Lung (tissue), 12 donors: ENCODE data around the gene ADAMTS9. TPM values are rescaled to one million over a fixed set of nuclear protein-coding genes. Genes with fewer than 3 reads are reported as not detected.

Experiments
- ATAC-seq: fragments of 200-7000 bp; cut with Tn5 transposase; one replicate; pipeline ENCODE4 v1.9.1; 2020; ENCODE audit warnings: moderate number of reproducible peaks; ENCODE audit not compliant: insufficient read depth, low FRiP score
- DNase-seq, 3 donors: peaks; one replicate each; pipeline ENCODE4 v3.0.0-alpha.2; 2013 to 2017
- H3K27ac ChIP-seq, 2 donors: one replicate each; pipeline ENCODE4 v1.5.1; 2013; ENCODE audit warnings: mild to moderate bottlenecking in 2 of 2, moderate library complexity in 2 of 2, control low read depth in 1 of 2, inconsistent platforms in 1 of 2, low read depth in 1 of 2, low read length in 1 of 2
- H3K27me3 ChIP-seq, 3 donors: one replicate each; pipeline ENCODE4 v1.5.1; 2013; ENCODE audit warnings: low read length in 2 of 3; ENCODE audit not compliant: control insufficient read depth in 3 of 3, insufficient read depth in 3 of 3
- H3K36me3 ChIP-seq, 4 donors: one replicate each; pipeline ENCODE4 v1.5.1; 2013; ENCODE audit warnings: low read length in 4 of 4, mild to moderate bottlenecking in 1 of 4, moderate library complexity in 1 of 4; ENCODE audit not compliant: control insufficient read depth in 4 of 4, insufficient read depth in 4 of 4
- H3K4me1 ChIP-seq, 5 donors: one replicate each; pipeline ENCODE4 v1.5.1; 2013; ENCODE audit warnings: low read length in 5 of 5, mild to moderate bottlenecking in 2 of 5, moderate library complexity in 1 of 5; ENCODE audit not compliant: control insufficient read depth in 5 of 5, insufficient read depth in 5 of 5
- H3K4me3 ChIP-seq: one replicate; pipeline ENCODE4 v1.5.1; 2013; ENCODE audit warnings: mild to moderate bottlenecking, control low read depth, moderate library complexity
- H3K9ac ChIP-seq, 2 donors: one replicate each; pipeline ENCODE4 v1.5.1; 2013; ENCODE audit warnings: low read length in 2 of 2, control low read depth in 1 of 2; ENCODE audit not compliant: insufficient read depth in 1 of 2
- H3K9me3 ChIP-seq, 4 donors: one replicate each; pipeline ENCODE4 v1.5.1; 2013; ENCODE audit warnings: low read length in 3 of 4, mild to moderate bottlenecking in 1 of 4, moderate library complexity in 1 of 4; ENCODE audit not compliant: control insufficient read depth in 4 of 4, insufficient read depth in 3 of 4
- WGBS, 2 donors: extraction: QIAGEN DNeasy Blood & Tissue Kit; methylation state at CpG; one replicate each; pipeline ENCODE4 v1.1.7; 2013; 5-methylcytosine and 5-hydroxymethylcytosine counted together
- polyA plus RNA-seq, 2 donors: library from polyadenylated mRNA; stranded (reverse); fragments of 200-250 nt; gene quantifications; one replicate each; pipeline ENCODE4 v1.2.1, GENCODE V29; 2013
- total RNA-seq, 2 donors: library from RNA; depleted of rRNA in 1 of 2; stranded (reverse); fragments of >200 nt in 1 of 2; gene quantifications; one replicate each; pipeline ENCODE4 v1.2.1, GENCODE V29; 2014 to 2021
- TF ChIP-seq, protein P1 (sequence below): IDR thresholded peaks from 2 replicates; pipeline ENCODE4 v1.5.1; 2012; ENCODE audit warnings: mild to moderate bottlenecking; ENCODE audit errors: control extremely low read depth, extremely low read depth
- donor health status: control.
- donor health status: control.
- donor health status: Bipolar disorder and iron deficiency.
- donor health status: healthy.
- donor health status: DM: yes; HTN: yes; CAD: no.

The ADAMTS9 gene
- total and polyA plus RNA-seq, 4 donors, result 29.9 to 75.6 (median 42.9) TPM

DNA sequence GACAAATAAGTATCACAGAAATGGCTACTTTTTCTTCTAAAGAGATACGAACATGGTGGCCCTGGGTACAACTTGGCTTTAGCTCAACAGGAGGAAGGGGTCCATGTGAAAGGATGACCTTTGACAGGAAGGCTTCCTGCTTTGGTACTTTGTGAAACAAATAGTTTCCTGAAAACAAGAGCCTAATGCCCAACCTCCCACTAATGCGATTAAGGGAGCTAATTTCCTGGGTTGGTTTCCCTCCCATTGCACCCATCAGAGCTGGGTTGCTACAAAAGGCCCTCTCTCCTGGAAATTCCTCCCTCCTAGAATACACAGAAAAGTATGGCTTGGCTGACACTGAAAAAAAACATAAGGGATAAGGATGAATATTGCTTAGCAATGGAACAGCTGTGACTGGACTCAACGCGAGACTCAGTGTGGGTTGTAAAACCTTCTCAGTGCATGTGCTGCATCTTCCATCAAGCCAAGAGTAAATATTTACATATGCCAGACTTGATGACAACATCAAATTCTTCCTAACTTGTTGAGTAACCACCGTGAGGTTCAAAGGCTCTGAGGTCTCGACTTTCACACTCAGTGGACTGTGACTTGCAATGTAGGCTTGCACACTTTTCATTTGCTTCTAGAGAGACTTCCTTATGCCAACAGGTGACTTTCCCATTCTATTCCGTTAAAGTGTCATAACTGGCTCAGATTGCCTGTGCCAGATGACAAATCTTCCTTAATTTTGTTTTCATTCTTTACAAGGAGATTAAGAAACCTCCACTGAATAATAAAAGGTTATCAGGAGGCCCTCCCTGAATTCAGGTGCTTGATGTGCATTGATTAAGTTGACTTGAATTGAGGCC, 60.1 kb downstream of the ADAMTS9 start:
- Histone ChIP-seq H3K27me3 (no peaks in the 10 kb centered on the region), H3K9ac (no peak overlapping the region), H3K4me3 (no peak overlapping the region), H3K4me1 (no peaks in the 10 kb centered on the region), H3K36me3 (peaks cover 15 to 66% (median 19%) of the 10 kb centered on the region in 4 donors), H3K27ac (no peak overlapping the region), H3K9me3 (peaks cover 0 to 4% (median 0%) of the 10 kb centered on the region in 4 donors)
- DNase-seq, result peak in 2 of 3 donors; percentile 21 to 26
- TF ChIP-seq, protein P1, sequence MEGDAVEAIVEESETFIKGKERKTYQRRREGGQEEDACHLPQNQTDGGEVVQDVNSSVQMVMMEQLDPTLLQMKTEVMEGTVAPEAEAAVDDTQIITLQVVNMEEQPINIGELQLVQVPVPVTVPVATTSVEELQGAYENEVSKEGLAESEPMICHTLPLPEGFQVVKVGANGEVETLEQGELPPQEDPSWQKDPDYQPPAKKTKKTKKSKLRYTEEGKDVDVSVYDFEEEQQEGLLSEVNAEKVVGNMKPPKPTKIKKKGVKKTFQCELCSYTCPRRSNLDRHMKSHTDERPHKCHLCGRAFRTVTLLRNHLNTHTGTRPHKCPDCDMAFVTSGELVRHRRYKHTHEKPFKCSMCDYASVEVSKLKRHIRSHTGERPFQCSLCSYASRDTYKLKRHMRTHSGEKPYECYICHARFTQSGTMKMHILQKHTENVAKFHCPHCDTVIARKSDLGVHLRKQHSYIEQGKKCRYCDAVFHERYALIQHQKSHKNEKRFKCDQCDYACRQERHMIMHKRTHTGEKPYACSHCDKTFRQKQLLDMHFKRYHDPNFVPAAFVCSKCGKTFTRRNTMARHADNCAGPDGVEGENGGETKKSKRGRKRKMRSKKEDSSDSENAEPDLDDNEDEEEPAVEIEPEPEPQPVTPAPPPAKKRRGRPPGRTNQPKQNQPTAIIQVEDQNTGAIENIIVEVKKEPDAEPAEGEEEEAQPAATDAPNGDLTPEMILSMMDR, result no peak
- peak; percentile 39 for ATAC-seq
- WGBS, 2 donors, result 53 to 73% methylated on average over 7 of the region's 7 CpGs

DNA sequence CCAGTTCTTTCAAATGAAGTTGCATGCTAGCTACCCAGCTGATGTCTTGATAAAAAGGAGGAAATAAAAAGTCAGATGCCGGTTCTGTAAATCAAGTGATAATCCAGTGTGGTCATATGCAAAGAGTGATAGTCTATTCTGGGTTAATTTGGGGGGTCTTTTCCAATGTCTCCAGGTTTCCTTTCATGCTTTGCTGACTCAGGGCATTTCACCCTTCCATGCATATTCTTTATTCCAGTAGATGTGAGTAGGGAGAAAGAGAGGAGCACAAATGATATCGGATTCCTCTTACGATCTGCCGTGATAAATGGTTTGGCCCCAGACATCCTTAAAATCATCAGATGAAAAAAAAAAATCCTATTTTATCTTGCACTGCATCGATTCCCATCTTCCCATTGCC, 60.8 kb downstream of the ADAMTS9 start:
- TF ChIP-seq, protein P1, result no peak
- Histone ChIP-seq H3K4me3 (no peak overlapping the region), H3K4me1 (no peaks in the 10 kb centered on the region), H3K9me3 (peaks cover 0 to 4% (median 0%) of the 10 kb centered on the region in 4 donors), H3K27ac (no peak overlapping the region), H3K27me3 (no peaks in the 10 kb centered on the region), H3K9ac (no peak overlapping the region), H3K36me3 (peaks cover 11 to 66% (median 19%) of the 10 kb centered on the region in 4 donors)
- 86 to 88% methylated on average over 5 of the region's 5 CpGs for WGBS, 2 donors
- ATAC-seq (no peak), DNase-seq (no peak)

DNA sequence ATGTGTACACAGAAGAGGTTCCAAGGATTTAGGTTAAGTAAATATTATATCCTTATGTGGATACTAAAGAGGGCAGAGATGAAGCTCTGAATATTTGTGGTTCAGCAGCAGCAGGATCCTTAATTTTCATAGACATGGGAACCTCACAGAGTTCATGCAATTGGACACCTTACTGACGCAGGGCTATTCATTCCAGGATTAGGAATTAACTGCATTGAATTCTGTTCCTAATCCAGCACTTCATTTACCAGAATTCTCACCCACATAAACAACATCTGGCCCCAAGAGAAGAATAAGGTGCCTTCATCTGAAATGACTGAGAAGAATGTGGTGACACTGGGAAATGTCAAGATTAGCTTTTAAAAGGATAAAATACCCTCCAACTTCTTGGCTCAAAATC, 62.4 kb downstream of the ADAMTS9 start:
- Histone ChIP-seq H3K4me3 (no peak overlapping the region), H3K9ac (no peak overlapping the region), H3K9me3 (peaks cover 0 to 3% (median 0%) of the 10 kb centered on the region in 4 donors), H3K36me3 (peaks cover 10 to 65% (median 22%) of the 10 kb centered on the region in 4 donors), H3K27ac (no peak overlapping the region), H3K27me3 (no peaks in the 10 kb centered on the region), H3K4me1 (no peaks in the 10 kb centered on the region)
- TF ChIP-seq, protein P1, result no peak
- DNase-seq, result no peak
- no peak for ATAC-seq
- 91 to 97% methylated on average over 1 of the region's 1 CpG for WGBS, 2 donors
